ENCODE data around the gene ASPN.

DNA sequence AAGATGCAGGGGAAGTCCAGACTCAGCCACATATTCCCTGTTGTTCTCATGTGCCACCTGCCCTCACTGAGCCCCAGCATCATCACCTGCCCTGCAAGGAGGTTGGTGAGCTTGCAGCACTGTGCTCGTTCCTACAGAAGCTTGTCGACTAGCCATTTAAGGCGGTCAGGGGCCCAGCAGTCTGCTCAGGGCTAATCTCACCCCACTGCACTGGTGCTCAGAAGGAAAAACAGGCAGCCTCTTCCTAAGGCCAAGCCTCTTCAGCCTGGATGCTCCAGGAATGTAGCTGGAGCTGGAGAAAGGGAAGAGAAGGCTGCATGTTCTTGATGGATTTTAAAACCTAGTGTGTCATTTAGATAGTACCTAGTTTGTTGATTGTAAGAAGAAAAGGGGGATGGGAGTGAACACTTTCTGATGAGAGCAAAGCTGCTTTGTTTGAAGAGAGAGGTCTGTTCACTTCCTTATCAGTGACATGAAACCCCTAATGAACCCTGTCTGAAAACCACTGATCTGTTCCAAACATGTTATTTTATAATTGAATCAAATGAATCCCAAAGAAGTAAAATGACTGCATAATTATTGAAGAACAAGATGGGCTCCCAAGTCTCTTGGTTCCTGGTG lies 10.6 kb upstream of the ASPN start:
- no peak for TF ChIP-seq POLR2A (IDR thresholded peaks at IDR 0.05)
- TF ChIP-seq, protein P1, sequence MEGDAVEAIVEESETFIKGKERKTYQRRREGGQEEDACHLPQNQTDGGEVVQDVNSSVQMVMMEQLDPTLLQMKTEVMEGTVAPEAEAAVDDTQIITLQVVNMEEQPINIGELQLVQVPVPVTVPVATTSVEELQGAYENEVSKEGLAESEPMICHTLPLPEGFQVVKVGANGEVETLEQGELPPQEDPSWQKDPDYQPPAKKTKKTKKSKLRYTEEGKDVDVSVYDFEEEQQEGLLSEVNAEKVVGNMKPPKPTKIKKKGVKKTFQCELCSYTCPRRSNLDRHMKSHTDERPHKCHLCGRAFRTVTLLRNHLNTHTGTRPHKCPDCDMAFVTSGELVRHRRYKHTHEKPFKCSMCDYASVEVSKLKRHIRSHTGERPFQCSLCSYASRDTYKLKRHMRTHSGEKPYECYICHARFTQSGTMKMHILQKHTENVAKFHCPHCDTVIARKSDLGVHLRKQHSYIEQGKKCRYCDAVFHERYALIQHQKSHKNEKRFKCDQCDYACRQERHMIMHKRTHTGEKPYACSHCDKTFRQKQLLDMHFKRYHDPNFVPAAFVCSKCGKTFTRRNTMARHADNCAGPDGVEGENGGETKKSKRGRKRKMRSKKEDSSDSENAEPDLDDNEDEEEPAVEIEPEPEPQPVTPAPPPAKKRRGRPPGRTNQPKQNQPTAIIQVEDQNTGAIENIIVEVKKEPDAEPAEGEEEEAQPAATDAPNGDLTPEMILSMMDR (IDR thresholded peaks at IDR 0.05), result no peak
